Upper lobe of left lung (tissue), 6 donors: ENCODE measurements around the gene TNF. TPM values are rescaled to one million over a fixed set of nuclear protein-coding genes. Genes with fewer than 3 reads are reported as not detected.

ENCODE experiments used
- ATAC-seq, 2 donors: fragments of 200-7000 bp; cut with Tn5 transposase; one replicate each; pipeline ENCODE4 v1.9.1; 2022; ENCODE audit warnings: mild to moderate bottlenecking in 2 of 2, moderate library complexity in 2 of 2; ENCODE audit not compliant: low FRiP score in 2 of 2
- DNase-seq, 2 donors: peaks; one replicate each; pipeline ENCODE4 v3.0.0-alpha.2; 2019 to 2020
- H3K27ac ChIP-seq, 4 donors: fragments of 200-600 bp; sonication (generic); one replicate each; pipeline ENCODE4 v1.5.1; 2016 to 2019
- H3K27me3 ChIP-seq, 4 donors: fragments of 200-600 bp; sonication (generic); one replicate each; pipeline ENCODE4 v1.5.1; 2017 to 2019
- H3K36me3 ChIP-seq, 4 donors: fragments of 200-600 bp; sonication (generic); one replicate each; pipeline ENCODE4 v1.5.1; 2016 to 2019
- H3K4me1 ChIP-seq, 4 donors: fragments of 200-600 bp; sonication (generic); one replicate each; pipeline ENCODE4 v1.5.1; 2018 to 2019
- H3K4me3 ChIP-seq, 4 donors: fragments of 200-600 bp; sonication (generic); one replicate each; pipeline ENCODE4 v1.5.1; 2017 to 2019; ENCODE audit warnings: mild to moderate bottlenecking in 2 of 4, moderate library complexity in 1 of 4
- H3K9me3 ChIP-seq, 4 donors: fragments of 200-600 bp; sonication (generic); one replicate each; pipeline ENCODE4 v1.5.1; 2018 to 2019
- CTCF ChIP-seq, 6 experiments: fragments of 450-650 bp in 4 of 6; fragments of 200-600 bp in 2 of 6; sonication (generic) in 2 of 6; IDR thresholded peaks; one replicate each; pipeline ENCODE4 v1.5.1; 2016 to 2019; ENCODE audit warnings: antibody characterized with exemption in 6 of 6
- EP300 ChIP-seq, 4 donors: sonication (generic); formaldehyde crosslinking; IDR thresholded peaks; one replicate each; pipeline ENCODE4 v1.5.1; 2017; ENCODE audit warnings: antibody characterized with exemption in 4 of 4, control low read depth in 2 of 4
- POLR2A ChIP-seq, 4 donors: fragments of 450-650 bp; IDR thresholded peaks; one replicate each; pipeline ENCODE4 v1.5.1; 2016 to 2017; ENCODE audit warnings: antibody characterized with exemption in 4 of 4, mild to moderate bottlenecking in 2 of 4
- POLR2AphosphoS5 ChIP-seq, 2 donors: sonication (generic); formaldehyde crosslinking; IDR thresholded peaks; one replicate each; pipeline ENCODE4 v1.5.1; 2017; ENCODE audit warnings: antibody characterized with exemption in 2 of 2
- whole genome bisulfite sequencing, 2 donors: methylation state at CpG; one replicate each; pipeline ENCODE4 v1.1.5; 2017 to 2018; 5-methylcytosine and 5-hydroxymethylcytosine counted together
- total RNA-seq, 6 donors: library from RNA; depleted of rRNA in 4 of 6; stranded (reverse); fragments of >200 nt in 4 of 6; gene quantifications; one replicate each; pipeline versions ENCODE4 v1.1.0 to v1.2.1, GENCODE V29; 2016 to 2021
- donor health status: DM: no; HTN: no; CAD: no; lungs with moderate emphysema.
- donor health status: DM: no; HTN: yes; CAD: no; lungs with severe emphysema.

Gene TNF
- total RNA-seq, 6 donors from 2014 or later, result 0.33 to 6.6 (median 2.9) TPM

- H3K4me3 ChIP-seq, result peak overlapping the region in 3 of 4 donors; percentile 79 to 92 (median 82)
- H3K27ac ChIP-seq, result peak overlapping the region; percentile 97 to 100 (median 98)
- ATAC-seq (peak; percentile 96 to 97), DNase-seq (peak; percentile 96 to 98)
- peaks cover 15 to 22% (median 18%) of the 10 kb centered on the region in 4 donors for H3K36me3 ChIP-seq
- peaks cover 15 to 27% (median 19%) of the 10 kb centered on the region in 4 donors for H3K4me1 ChIP-seq
- TF ChIP-seq POLR2AphosphoS5 (IDR thresholded peaks at IDR 0.05) (peak; percentile 94), POLR2A (IDR thresholded peaks at IDR 0.05) (peak; percentile 57 to 98 (median 93)), EP300 (IDR thresholded peaks at IDR 0.05) (no peak), CTCF (IDR thresholded peaks at IDR 0.05) (peak in 3 of 6 experiments; percentile 9 to 34 (median 27))
- H3K9me3 ChIP-seq, result no peaks in the 10 kb centered on the region
- no peaks in the 10 kb centered on the region for H3K27me3 ChIP-seq
- 0 to 1% methylated on average over 48 to 50 of the region's 50 CpGs for WGBS, 2 donors
Observed at GRCh38 chr6:31619805-31620585, 44.6 kb downstream of the TNF start.

DNA sequence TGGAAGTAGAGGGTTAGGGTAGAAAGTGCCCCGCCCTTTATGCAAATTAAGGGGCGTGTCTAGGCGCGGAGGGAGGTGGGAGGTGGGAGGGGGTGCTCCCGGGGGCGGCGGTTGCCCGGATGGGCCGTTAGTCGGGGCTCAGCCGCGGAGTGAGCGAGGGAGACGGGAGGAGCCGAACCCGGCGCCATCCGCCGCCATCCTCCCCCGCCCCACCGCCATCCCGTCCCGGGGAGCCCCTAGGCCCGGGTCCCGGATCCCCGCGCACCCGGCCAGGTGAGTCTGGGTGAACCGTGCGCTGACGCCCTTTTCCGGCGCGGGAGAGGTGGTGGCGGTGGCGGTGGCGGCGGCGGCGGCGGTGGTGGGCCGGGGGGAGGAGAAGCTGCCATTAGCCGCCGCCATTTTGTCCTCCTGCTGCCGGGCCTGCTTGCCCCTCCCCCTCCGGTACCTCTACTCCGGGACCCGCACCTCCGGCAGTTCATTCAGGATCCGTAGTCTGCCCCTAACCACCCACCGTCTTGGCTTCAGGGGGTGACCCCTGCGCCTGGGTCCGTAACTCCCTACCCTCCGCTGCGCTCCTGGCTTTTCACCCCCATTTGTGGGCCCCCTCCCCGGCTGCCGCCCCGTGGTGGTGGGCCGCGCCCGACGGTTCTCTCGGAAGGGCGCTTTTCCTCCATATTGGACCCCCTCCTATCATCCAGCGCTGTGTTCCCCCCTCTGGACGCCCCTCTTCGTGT is 45.4 kb downstream of the TNF start, which contains the start of gene PRRC2A:
Gene PRRC2A, plus strand, starts transcription at position 130 of the 734 bp plus-strand sequence. CDS start 2,075 bp downstream, outside the sequence.
- 1% methylated on average over 30 to 40 of the region's 67 CpGs for WGBS, 2 donors
- Histone ChIP-seq H3K4me1 (peaks cover 15 to 27% (median 19%) of the 10 kb centered on the region in 4 donors), H3K9me3 (no peaks in the 10 kb centered on the region), H3K27ac (peak within 1 kb of the TSS; percentile 97 to 100 (median 98)), H3K36me3 (peaks cover 23 to 29% (median 26%) of the 10 kb centered on the region in 4 donors), H3K27me3 (no peaks in the 10 kb centered on the region), H3K4me3 (peak within 1 kb of the TSS; percentile 71 to 92 (median 80))
- ATAC-seq (peak; percentile 19 to 70), DNase-seq (peak; percentile 80 to 96)
- TF ChIP-seq EP300 (IDR thresholded peaks at IDR 0.05) (no peak), CTCF (IDR thresholded peaks at IDR 0.05) (peak in 1 of 6 experiments; percentile 9), POLR2AphosphoS5 (IDR thresholded peaks at IDR 0.05) (peak; percentile 28 to 45), POLR2A (IDR thresholded peaks at IDR 0.05) (peak in 3 of 4 donors; percentile 35 to 71 (median 48))

DNA sequence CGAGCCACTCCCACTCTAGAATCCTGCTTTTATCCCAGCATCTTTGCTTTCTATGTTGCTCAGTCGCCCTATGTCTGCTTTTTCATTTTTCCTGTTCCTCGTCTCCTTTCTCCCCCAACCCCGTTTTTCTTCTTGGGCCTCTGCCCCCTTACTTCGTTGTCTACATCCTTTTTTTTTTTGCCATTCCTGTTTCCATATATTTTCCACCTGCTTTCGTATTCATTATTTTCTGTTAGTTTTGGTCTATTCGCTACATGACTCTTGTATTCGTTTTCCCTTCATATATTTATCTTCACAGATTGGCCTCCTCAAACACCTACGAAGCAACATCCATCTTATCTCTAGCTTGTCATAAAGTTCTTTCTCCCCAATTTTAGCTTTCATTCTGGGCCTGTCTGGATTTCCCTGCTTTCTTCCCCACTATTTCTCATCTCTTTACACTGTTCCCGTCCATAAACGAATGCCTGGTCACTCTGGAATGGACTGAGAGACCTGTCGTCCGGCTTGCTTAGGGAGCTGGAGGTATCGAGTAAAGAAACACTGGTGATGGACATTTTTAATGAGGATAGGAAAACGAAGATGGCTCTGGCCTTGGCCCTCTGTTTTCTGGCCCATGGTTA is 46.1 kb downstream of the TNF start:
- Histone ChIP-seq H3K4me3 (peak overlapping the region; percentile 71 to 92 (median 80)), H3K9me3 (no peaks in the 10 kb centered on the region), H3K36me3 (peaks cover 29 to 36% (median 33%) of the 10 kb centered on the region in 4 donors), H3K27ac (peak overlapping the region; percentile 97 to 100 (median 98)), H3K4me1 (peaks cover 15 to 27% (median 18%) of the 10 kb centered on the region in 4 donors), H3K27me3 (no peaks in the 10 kb centered on the region)
- TF ChIP-seq CTCF (IDR thresholded peaks at IDR 0.05) (no peak), POLR2AphosphoS5 (IDR thresholded peaks at IDR 0.05) (no peak), POLR2A (IDR thresholded peaks at IDR 0.05) (no peak), EP300 (IDR thresholded peaks at IDR 0.05) (no peak)
- DNase-seq (no peak), ATAC-seq (no peak)
- 13% methylated on average over 15 of the region's 15 CpGs for WGBS, 2 donors

- H3K4me1 ChIP-seq, result peaks cover 15 to 27% (median 18%) of the 10 kb centered on the region in 4 donors
- 28 to 40% methylated on average over 4 of the region's 4 CpGs for WGBS, 2 donors
- ATAC-seq, result no peak
- H3K36me3 ChIP-seq, result peaks cover 35 to 42% (median 38%) of the 10 kb centered on the region in 4 donors
- TF ChIP-seq POLR2A (IDR thresholded peaks at IDR 0.05) (no peak), CTCF (IDR thresholded peaks at IDR 0.05) (no peak)
- H3K27me3 ChIP-seq, result no peaks in the 10 kb centered on the region
- peak overlapping the region in 3 of 4 donors; percentile 79 to 92 (median 82) for H3K4me3 ChIP-seq
- H3K9me3 ChIP-seq, result no peaks in the 10 kb centered on the region
- H3K27ac ChIP-seq, result peak overlapping the region; percentile 97 to 100 (median 98)
- DNase-seq, result no peak
Observed at GRCh38 chr6:31621991-31622390, 46.6 kb downstream of the TNF start.
